Activated naive CD8-positive, alpha-beta T cell treated with anti-CD3 and anti-CD28 coated beads, Interleukin-2, amount 10 ng/mL, durations not matched to agents 7 days and 5 days (primary cell): ENCODE results near the gene COQ8B. TPM values are rescaled to one million over a fixed set of nuclear protein-coding genes. Genes with fewer than 3 reads are reported as not detected.
A peak's percentile ranks its signal among the peaks of the same experiment; 100 is the strongest.
"Not testable (repeated sequence)": the region's sequence is repeated elsewhere in the genome, so short reads cannot be mapped to it uniquely, and the experiment has no call there.

ENCODE experiments used
- ATAC-seq: fragments of 150-1000 bp; cut with Tn5 transposase; one replicate; pipeline ENCODE4 v1.10.0; 2021; ENCODE audit warnings: low read depth, moderate library complexity
- POLR2A ChIA-PET: fragments of 350-600 bp; sonication (Branson Sonifier 250); formaldehyde crosslinking; loops from one replicate; lab custom pipeline; 2021; ENCODE audit warnings: antibody characterized with exemption; lab: Charles Lee
- DNase-seq: peaks from one replicate; pipeline ENCODE4 v3.0.0; 2021
- H3K27ac Mint-ChIP-seq: one replicate; pipeline ENCODE4 v1.8.0; 2022; ENCODE audit warnings: mild to moderate bottlenecking, mixed read lengths
- H3K27me3 Mint-ChIP-seq: one replicate; pipeline ENCODE4 v1.8.0; 2022; ENCODE audit warnings: mild to moderate bottlenecking, moderate library complexity, mixed read lengths
- H3K36me3 Mint-ChIP-seq: one replicate; pipeline ENCODE4 v1.8.0; 2021; ENCODE audit warnings: mild to moderate bottlenecking, mixed read lengths
- H3K4me1 Mint-ChIP-seq: one replicate; pipeline ENCODE4 v1.8.0; 2021; ENCODE audit warnings: mixed read lengths
- H3K4me3 Mint-ChIP-seq: one replicate; pipeline ENCODE4 v1.8.0; 2022; ENCODE audit warnings: mild to moderate bottlenecking, moderate library complexity, mixed read lengths
- H3K9me3 Mint-ChIP-seq: one replicate; pipeline ENCODE4 v1.8.0; 2021; ENCODE audit warnings: mixed read lengths
- total RNA-seq, 2 experiments: library from RNA; stranded (reverse); gene quantifications; one replicate each; pipeline ENCODE4 v1.2.3, GENCODE V29; 2021

The COQ8B gene
- total RNA-seq, 2 experiments from 2014 or later = 35.8 to 36.8 TPM

DNA sequence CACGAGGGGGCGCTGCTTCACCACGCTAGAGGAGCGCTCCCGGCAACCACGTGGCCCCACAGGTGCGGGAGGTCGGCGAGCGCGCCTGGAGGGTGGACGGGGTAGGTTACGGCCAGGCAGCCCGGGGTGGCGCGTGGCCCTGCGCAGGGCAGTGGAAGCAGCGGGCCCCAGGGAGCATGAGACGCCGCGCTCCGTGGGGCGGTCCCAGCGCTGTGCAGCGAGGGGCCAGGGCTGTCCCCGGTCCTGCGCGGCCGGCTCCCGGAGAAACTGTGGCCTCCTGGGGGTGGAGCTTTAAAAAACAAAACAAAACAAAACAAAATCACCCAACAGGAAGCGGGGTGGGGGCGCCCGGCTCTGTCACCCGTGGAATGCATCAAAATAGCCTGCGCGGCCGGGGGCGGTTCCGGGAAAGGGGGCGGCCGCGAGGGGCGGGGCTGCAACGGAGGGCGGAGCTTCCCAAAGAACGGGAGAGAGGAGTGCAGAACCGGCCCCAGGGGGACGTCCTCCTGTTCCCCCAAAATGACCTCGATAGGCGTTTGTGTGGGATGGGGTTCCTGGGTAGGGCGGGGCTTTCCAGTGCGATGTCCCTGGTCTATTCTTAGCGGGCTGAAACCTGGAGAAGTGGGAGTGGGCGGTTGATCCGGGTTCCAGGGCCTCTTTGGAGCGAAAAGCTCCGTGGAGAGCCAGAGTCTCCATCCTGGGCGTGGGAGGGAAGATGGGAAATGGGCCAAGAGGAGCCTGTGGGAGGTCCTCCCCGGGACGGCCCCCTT is 53.6 kb downstream of the COQ8B start:
- Mint-ChIP-seq H3K4me1 (peaks cover 2% of the 10 kb centered on the region), H3K27me3 (peaks cover 2% of the 10 kb centered on the region), H3K4me3 (peak overlapping the region; percentile 84), H3K27ac (peak overlapping the region; percentile 72), H3K36me3 (no peaks in the 10 kb centered on the region), H3K9me3 (no peaks in the 10 kb centered on the region)
- POLR2A ChIA-PET = interaction anchor here (0.7 to 2.0 kb wide), 6 partner anchors 51 to 156 kb away, joined by 3 to 11 read pairs (median 5); partner anchors contain the start of genes COQ8B, EGLN2, ITPKC and RAB4B
- DNase-seq (peak; percentile 97), ATAC-seq (peak; percentile 92)

DNA sequence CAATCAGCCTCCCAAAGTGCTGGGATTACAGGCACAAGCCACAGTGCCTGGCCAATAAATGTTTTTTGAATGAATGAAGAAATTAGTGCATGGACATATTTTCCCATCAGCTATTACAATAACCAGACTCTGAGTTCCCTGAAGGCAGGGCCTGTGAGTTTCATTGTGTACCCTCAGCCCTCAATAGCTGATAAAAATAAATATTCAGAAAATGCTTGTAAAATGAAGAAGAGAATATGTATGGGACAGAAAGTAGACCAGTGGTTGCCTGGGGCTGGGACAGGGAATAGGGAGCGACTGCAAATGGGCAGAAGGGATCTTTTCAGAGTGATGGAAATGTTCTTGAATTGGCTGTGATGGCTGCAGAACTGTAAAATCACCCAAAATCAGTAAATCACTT is 55.1 kb downstream of the COQ8B start:
- DNase-seq (no peak), ATAC-seq (no peak)
- H3K27ac Mint-ChIP-seq = no peak overlapping the region
- peaks cover 2% of the 10 kb centered on the region for H3K27me3 Mint-ChIP-seq
- H3K4me1 Mint-ChIP-seq = peaks cover 2% of the 10 kb centered on the region
- no peak overlapping the region for H3K4me3 Mint-ChIP-seq
- no peaks in the 10 kb centered on the region for H3K36me3 Mint-ChIP-seq
- POLR2A ChIA-PET = interaction anchor here (0.6 kb wide), 1 partner anchor 438 kb away, joined by 3 read pairs; no protein-coding TSS in a partner anchor
- H3K9me3 Mint-ChIP-seq = no peaks in the 10 kb centered on the region

DNA sequence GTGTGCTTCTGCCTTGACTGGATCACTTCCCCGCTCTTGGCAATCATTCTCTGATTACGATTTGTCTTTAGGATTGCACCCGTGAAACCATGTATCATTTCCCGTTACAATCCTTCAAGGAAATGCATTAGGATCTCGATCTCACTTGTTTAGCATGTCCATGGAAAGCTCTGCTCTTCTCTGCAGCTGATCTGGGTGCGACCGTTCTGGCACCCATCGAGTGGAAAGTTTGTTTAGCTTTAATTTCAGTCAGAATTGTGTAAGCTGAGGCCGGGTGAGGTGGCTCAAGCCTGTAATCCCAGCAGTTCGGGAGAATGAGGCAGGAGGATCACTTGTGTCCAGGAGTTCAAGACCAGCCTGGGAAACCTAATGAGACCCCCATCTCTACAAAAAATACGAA is 57.1 kb downstream of the COQ8B start:
- H3K9me3 Mint-ChIP-seq = no peaks in the 10 kb centered on the region
- ATAC-seq (no peak), DNase-seq (no peak)
- no peak overlapping the region for H3K27ac Mint-ChIP-seq
- peaks cover 2% of the 10 kb centered on the region for H3K4me1 Mint-ChIP-seq
- H3K36me3 Mint-ChIP-seq = no peaks in the 10 kb centered on the region
- no peak overlapping the region for H3K4me3 Mint-ChIP-seq
- H3K27me3 Mint-ChIP-seq = peaks cover 2% of the 10 kb centered on the region
- POLR2A ChIA-PET = no interaction called here

DNA sequence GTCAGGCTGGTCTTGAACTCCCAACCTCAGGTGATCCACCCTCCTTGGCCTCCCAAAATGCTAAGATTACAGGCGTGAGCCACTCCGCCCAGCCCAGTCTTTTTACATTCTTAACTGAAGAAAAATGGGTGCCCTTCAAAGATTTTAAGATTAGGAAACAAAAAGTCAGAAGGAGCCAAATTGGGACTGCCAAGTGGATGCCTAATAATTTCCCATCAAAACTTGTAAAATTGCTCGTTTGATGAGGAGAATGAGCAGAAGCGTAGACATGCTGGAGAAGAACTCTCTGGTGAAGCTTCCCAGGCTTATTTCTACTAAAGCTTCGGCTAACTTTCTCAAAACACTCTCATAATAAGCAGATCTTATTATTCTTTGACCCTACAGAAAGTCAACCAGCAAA is 57.6 kb downstream of the COQ8B start:
- Mint-ChIP-seq H3K27ac (no peak overlapping the region), H3K4me1 (peaks cover 2% of the 10 kb centered on the region), H3K36me3 (no peaks in the 10 kb centered on the region), H3K4me3 (no peak overlapping the region), H3K9me3 (no peaks in the 10 kb centered on the region), H3K27me3 (peaks cover 2% of the 10 kb centered on the region)
- POLR2A ChIA-PET = no interaction called here
- DNase-seq (no peak), ATAC-seq (no peak)

DNA sequence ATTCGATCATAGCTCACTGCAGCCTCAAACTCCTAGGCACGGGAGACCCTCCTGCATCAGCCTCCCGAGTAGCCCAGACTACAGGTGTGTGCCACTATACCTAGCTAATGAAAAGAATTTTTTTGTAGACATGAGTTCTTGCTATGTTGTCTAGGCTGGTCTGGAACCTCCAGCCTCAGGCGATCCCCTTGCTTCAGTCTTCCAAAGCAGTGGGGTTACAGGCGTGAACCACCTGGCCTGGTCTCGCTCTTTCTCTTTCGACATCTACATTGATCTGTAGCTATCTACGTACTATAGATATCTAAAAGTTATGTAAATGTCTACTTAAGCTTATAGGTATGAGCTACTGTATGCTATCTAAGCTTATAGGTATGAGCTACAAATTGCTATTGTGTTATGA is 58.7 kb downstream of the COQ8B start:
- Mint-ChIP-seq H3K9me3 (no peaks in the 10 kb centered on the region), H3K4me1 (no peaks in the 10 kb centered on the region), H3K27me3 (peaks cover 2% of the 10 kb centered on the region), H3K27ac (no peak overlapping the region), H3K4me3 (no peak overlapping the region), H3K36me3 (no peaks in the 10 kb centered on the region)
- DNase-seq (no peak), ATAC-seq (no peak)
- POLR2A ChIA-PET = no interaction called here

DNA sequence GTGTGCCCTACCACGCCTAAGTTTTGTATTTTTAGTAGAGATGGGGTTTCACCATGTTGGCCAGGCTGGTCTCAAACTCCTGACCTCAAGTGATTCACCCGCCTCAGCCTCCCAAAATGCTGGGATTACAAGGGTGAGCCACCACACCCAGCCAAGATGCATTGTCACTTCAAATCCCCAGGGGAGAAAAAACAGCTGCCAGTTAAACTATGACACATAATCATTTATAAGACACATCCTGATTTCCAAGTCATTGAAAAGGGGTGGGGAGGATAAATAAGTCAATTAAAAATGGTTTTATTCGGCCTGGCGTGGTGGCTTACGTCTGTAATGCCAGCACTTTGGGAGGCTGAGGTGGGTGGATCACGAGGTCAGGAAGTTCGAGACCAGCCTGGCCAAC is 61.0 kb downstream of the COQ8B start:
- H3K4me3 Mint-ChIP-seq, DNase-seq, H3K27me3 Mint-ChIP-seq, ATAC-seq, H3K27ac Mint-ChIP-seq, H3K9me3 Mint-ChIP-seq, H3K36me3 Mint-ChIP-seq, H3K4me1 Mint-ChIP-seq, POLR2A ChIA-PET: not testable (repeated sequence)

DNA sequence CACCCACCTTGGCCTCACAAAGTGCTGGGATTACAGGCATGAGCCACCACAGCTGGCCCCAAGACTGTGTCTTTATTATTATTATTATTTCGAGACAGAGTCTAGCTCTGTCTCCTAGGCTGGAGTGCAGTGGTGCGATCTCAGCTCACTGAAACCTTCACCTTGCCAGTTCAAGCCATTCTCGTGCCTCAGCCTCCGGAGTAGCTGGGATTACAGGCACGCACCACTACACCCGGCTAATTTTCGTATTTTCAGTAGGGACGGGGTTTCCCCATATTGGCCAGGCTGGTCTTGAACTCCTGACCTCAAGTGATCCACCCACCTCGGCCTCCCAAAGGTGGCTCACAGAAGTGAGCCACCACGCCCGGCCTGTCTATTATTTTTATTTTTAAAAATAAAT is 64.4 kb downstream of the COQ8B start:
- ATAC-seq, H3K27me3 Mint-ChIP-seq, H3K36me3 Mint-ChIP-seq, DNase-seq, H3K4me3 Mint-ChIP-seq, H3K9me3 Mint-ChIP-seq, POLR2A ChIA-PET, H3K27ac Mint-ChIP-seq, H3K4me1 Mint-ChIP-seq: not testable (repeated sequence)

DNA sequence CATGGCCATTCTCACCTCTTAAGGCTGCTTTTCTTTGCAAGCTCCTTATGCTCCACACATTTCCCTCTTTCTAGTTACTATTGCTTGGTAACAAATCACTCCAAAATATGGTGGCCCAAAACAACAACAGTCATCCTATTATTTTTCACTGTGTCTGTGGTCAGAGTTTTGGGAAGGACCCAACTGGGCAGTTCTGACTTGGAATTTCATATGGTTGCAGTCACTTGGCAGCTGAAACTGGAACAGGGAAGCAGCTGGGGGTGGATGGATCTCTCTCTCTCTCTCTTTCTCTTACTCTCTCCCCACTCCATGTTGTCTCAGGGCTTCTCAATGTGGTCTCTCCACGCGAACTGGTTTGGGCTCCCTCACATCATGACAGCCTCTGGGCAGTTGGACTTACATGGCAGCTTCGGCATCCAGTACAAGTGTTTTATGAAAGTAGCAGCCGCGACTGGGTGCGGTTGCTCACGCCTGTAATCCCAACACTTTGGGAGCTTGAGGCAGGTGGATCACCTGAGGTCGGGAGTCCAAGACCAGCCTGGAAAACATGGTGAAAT is 65.9 kb downstream of the COQ8B start:
- no peak for DNase-seq
- Mint-ChIP-seq H3K4me1 (peaks cover 4% of the 10 kb centered on the region), H3K27ac (no peak overlapping the region), H3K9me3 (no peaks in the 10 kb centered on the region), H3K36me3 (no peaks in the 10 kb centered on the region), H3K27me3 (peaks cover 11% of the 10 kb centered on the region), H3K4me3 (no peak overlapping the region)
- POLR2A ChIA-PET = no interaction called here
- no peak for ATAC-seq

DNA sequence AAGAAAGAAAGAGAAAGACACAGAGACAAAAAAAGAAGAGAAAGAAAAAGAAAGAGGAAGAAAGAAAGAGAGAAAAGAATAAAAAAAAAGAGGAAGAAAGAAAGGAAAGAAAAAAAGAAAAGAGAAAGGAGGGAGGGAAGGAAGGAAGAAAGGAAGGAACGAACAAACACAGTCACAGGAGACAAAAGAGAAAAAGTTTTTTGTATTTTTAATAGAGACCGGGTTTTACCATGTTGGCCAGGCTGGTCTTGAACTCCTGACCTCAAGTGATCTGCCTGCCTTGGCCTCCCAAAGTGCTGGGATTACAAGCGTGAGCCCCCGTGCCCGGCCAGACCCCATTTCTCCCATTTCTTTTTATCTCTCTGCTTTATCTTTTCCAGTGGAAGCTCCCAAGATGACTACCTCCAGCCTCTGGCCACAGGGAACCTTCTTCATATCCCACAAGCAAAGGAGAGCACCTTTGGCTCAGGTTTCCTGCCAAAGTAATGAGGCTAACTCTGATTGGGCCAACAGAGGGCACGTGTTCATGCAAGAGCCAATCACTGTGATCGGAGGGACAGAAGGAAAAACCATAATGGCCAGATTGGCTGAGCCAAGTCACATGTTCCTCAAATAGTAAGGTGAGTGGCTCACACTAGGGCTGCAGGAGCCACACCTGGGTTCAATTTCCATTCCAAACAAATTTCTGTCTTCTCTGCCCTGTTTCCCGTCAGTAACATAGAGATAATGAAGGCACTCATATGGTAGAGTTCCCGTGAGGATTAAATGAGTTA is 66.6 kb downstream of the COQ8B start:
- ATAC-seq, H3K4me1 Mint-ChIP-seq, POLR2A ChIA-PET, H3K27ac Mint-ChIP-seq, H3K9me3 Mint-ChIP-seq, DNase-seq, H3K4me3 Mint-ChIP-seq, H3K36me3 Mint-ChIP-seq: not testable (repeated sequence)
- H3K27me3 Mint-ChIP-seq = peaks cover 11% of the 10 kb centered on the region

DNA sequence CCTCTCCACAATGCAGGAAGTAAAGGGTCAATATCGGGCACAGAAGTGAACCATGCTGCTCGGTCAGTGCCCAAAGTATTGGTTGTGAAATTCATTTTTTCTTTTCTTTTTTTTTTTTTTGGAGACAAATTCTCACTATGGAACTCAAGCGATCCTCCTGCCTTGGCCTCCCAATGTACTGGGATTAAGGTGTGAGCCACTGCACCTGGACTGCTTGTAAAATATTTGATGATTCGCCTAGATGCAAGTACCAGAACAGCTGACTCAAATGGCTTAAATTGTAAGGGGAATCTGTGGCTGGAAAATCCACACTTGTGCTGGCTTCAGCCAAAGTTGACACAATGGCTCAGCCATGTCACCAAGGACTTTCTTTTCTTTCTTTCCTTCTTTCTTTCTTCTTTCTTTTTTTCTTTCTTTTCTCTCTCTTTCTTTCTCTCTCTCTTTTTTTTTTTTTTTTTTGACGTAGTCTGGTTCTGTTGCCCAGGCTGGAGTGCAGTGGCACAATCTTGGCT is 69.9 kb downstream of the COQ8B start:
- ATAC-seq (no peak), DNase-seq (no peak)
- Mint-ChIP-seq H3K9me3 (no peaks in the 10 kb centered on the region), H3K27me3 (peaks cover 14% of the 10 kb centered on the region), H3K36me3 (no peaks in the 10 kb centered on the region), H3K4me3 (no peak overlapping the region), H3K4me1 (peaks cover 4% of the 10 kb centered on the region), H3K27ac (no peak overlapping the region)
- POLR2A ChIA-PET = no interaction called here

DNA sequence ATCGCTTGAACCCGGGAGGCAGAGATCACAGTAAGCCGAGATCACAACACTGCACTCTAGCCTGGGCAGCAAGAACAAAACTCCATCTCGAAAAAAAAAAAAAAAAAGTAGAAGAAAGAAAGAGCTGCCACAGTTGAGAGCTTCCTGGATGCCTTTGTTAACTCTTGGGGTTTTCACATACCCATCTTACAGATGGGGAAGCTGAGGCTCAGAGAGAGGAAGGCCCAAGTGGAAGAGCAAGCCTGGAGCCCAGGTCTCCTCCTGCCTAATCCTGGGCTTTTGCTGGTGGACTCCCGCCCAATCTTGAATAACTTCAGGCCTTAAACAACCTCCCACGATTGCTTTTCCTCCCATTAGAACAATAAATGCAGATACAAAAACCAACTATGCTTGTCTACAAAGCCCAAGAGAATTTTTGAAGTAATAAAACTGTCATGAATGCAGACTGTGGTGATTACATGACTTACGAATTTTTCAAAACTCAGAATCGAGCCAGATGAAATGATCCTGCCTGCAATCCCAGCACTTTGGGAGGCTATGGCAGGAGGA is 73.9 kb downstream of the COQ8B start:
- no peak overlapping the region for H3K4me3 Mint-ChIP-seq
- peaks cover 6% of the 10 kb centered on the region for H3K4me1 Mint-ChIP-seq
- POLR2A ChIA-PET = no interaction called here
- H3K9me3 Mint-ChIP-seq = no peaks in the 10 kb centered on the region
- no peak for DNase-seq
- H3K36me3 Mint-ChIP-seq = no peaks in the 10 kb centered on the region
- H3K27ac Mint-ChIP-seq = no peak overlapping the region
- ATAC-seq = no peak
- H3K27me3 Mint-ChIP-seq = peaks cover 13% of the 10 kb centered on the region

DNA sequence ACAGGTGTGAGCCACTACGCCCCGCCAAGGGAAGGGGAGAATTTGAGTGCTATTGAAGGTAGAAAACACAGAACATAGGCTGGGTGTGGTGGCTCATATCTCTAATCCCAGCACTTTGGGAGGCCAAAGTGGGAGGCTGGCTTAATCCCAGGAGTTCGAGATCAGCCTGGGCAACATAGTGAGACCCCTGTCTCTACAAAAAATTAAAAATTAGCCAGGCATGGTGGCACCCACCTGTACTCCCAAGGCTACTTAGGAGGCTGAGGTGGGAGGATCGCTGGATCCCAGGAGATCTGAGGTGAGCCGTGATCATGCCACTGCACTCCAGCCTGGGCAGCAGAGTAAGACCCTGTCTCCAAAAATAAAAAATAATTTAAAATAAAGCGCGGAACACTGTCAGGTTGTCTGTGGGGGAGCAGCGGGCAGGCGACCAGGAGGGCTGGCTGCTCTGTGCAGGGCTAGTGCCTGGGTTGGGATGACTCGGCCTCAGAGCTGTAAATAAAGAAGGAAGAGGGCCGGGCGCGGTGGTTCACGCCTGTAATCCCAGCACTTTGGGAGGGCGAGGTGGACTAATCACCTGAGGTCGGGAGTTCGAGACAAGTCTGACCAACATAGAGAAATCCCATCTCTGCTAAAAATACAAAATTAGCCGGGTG is 74.5 kb downstream of the COQ8B start:
- DNase-seq (no peak), ATAC-seq (no peak)
- H3K4me3 Mint-ChIP-seq = no peak overlapping the region
- H3K4me1 Mint-ChIP-seq = peaks cover 6% of the 10 kb centered on the region
- peaks cover 13% of the 10 kb centered on the region for H3K27me3 Mint-ChIP-seq
- POLR2A ChIA-PET = no interaction called here
- H3K27ac Mint-ChIP-seq = no peak overlapping the region
- H3K9me3 Mint-ChIP-seq = no peaks in the 10 kb centered on the region
- no peaks in the 10 kb centered on the region for H3K36me3 Mint-ChIP-seq
